Measurements from ENCODE around the gene SLC13A4. TPM values are rescaled to one million over a fixed set of nuclear protein-coding genes. Genes with fewer than 3 reads are reported as not detected.
A peak's percentile ranks its signal among the peaks of the same experiment; 100 is the strongest.
"Not testable (repeated sequence)": the region's sequence is repeated elsewhere in the genome, so short reads cannot be mapped to it uniquely, and the experiment has no call there.

SLC13A4 gene
- total and polyA plus RNA-seq, 5 experiments from 2014 or later, result 0.13 to 0.25 TPM; not detected in 3

DNA sequence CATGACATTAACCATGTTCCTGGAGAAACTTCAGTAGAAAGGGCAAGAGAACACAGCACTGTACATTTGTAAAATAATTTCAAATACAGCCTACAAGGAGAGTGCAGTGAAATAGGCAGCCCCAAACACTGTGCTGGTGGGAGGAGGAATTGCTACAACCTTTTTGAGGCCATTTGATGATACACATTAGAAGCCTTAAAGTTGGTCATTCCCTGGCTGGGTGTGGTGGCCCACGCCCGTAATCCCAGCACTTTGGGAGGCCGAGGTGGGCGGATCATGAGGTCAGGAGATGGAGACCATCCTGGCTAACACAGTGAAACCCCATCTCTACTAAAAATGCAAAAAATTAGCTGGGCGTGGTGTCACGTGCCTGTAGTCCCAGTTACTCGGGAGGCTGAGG, 35.4 kb downstream of the SLC13A4 start:
- H3K9me3 Mint-ChIP-seq, H3K4me1 Mint-ChIP-seq, H3K27me3 Mint-ChIP-seq, ATAC-seq, H3K27ac Mint-ChIP-seq, H3K4me3 Mint-ChIP-seq, POLR2A ChIA-PET, DNase-seq: not testable (repeated sequence)
- H3K36me3 Mint-ChIP-seq, result peaks cover 0 to 37% (median 14%) of the 10 kb centered on the region in 3 donors

DNA sequence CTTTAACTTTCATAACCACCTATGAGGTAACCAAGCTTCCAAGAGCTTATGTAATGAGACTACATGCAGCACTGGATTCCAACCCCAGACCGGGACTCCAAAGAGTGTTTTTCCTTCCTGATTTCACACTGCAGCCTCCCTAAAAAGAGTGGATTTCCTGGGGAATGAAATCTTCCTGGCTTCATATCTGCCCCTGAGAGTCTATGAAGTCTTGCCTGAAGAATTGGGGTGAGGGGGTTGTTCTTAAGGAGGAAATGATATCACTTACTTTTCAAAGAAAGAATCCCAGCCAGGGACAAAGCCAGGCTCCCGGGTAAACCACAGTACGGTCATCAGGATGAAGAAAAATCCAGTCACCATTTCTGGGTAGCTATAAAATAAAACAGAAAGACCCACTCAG, 35.9 kb downstream of the SLC13A4 start:
- peaks cover 0 to 2% (median 0%) of the 10 kb centered on the region in 4 donors for H3K4me1 Mint-ChIP-seq
- H3K4me3 Mint-ChIP-seq, result no peak overlapping the region
- no peak overlapping the region for H3K27ac Mint-ChIP-seq
- H3K9me3 Mint-ChIP-seq, result no peaks in the 10 kb centered on the region
- POLR2A ChIA-PET, result no interaction called here
- DNase-seq (no peak), ATAC-seq (no peak)
- H3K36me3 Mint-ChIP-seq, result peaks cover 0 to 39% (median 14%) of the 10 kb centered on the region in 3 donors
- no peaks in the 10 kb centered on the region for H3K27me3 Mint-ChIP-seq

DNA sequence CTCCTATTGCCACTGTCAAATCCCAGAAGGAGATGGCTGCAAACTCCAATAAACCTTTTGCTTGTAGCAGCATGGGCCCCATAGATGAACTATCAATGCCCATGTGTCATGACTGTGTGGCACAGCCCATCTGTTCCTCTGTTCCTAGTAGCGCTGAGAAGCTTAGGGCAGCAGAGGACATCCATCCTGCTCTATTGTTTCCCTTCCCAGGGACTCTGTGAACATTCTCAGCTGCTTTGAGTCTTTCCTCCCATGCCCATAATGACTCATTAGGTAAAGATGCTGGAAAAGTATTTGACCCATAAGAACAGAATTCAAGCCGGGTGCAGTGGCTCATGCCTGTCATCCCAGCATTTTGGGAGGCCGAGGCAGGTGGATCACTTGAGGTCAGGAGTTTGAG, 37.4 kb downstream of the SLC13A4 start:
- ATAC-seq, result no peak
- Mint-ChIP-seq H3K27ac (no peak overlapping the region), H3K36me3 (peaks cover 0 to 39% (median 15%) of the 10 kb centered on the region in 3 donors), H3K9me3 (no peaks in the 10 kb centered on the region), H3K4me1 (peaks cover 0 to 2% (median 0%) of the 10 kb centered on the region in 4 donors), H3K4me3 (no peak overlapping the region), H3K27me3 (no peaks in the 10 kb centered on the region)
- DNase-seq, result no peak
- POLR2A ChIA-PET, result no interaction called here

DNA sequence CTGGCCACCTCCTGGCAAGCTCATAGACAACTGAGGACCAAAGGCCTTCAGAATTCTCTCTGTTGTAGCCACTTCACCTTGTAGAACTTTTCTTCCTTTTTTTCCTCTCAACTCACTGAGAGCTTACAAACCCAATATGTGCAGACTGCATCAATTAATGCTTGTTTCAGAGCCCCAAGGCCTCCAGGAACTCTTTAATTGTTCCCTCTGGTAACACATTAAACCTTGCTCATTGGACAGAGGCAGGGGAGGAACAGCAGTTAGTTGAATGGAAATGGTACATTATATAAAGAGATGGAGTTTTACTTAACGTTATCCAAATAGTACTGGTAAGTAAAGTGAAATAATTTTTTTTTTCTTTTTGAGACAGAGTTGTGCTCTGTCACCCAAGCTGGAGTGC, 40.5 kb downstream of the SLC13A4 start:
- Mint-ChIP-seq H3K36me3 (peaks cover 0 to 38% (median 12%) of the 10 kb centered on the region in 3 donors), H3K9me3 (no peaks in the 10 kb centered on the region), H3K4me1 (peaks cover 0 to 2% (median under 1%) of the 10 kb centered on the region in 4 donors), H3K27ac (peak overlapping the region in 4 of 10 donors; percentile 2 to 20 (median 10)), H3K27me3 (no peaks in the 10 kb centered on the region), H3K4me3 (no peak overlapping the region)
- DNase-seq, result no peak
- ATAC-seq, result no peak
- POLR2A ChIA-PET, result no interaction called here

DNA sequence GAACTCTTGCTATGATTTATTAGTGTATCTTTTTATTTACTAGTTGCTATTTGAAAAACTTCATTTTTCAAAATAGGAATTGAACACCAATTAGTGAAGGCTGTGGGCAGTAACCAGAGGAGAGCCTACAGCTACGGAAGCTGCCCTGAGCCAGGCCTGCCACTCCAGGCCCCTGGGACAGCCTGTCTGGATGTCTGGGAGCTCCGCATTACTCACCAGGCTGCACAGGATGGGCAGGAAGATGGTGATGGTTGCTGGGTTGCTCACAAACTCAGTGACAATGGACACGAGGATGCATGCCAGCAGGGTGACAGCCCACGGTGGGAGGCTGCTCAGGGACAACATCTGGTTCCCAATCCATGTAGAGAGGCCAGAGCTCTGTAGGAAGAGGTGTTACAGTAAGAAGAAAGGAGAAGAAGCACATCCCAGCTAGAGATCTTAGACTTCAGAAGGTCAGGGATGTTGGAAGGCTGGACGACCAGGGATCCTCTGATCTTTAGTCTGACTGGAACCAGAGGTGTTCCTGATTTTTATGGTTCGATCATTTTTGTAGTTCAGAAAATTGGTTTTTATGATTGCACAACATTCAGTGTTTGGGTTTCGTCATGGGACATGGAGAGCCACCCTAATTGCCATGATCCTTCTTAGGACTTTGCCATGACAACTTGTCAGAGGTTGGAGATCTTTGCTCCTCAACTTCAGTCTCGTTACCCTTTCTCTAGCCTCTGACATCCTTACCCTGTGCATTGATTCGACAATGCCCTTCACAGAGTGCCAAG, 42.5 kb downstream of the SLC13A4 start:
- Mint-ChIP-seq H3K36me3 (peaks cover 0 to 33% (median 8%) of the 10 kb centered on the region in 3 donors), H3K4me1 (peaks cover 0 to 4% (median 2%) of the 10 kb centered on the region in 4 donors), H3K27me3 (no peaks in the 10 kb centered on the region), H3K9me3 (no peaks in the 10 kb centered on the region), H3K4me3 (no peak overlapping the region), H3K27ac (peak overlapping the region in 2 of 10 donors; percentile 41)
- POLR2A ChIA-PET, result no interaction called here
- DNase-seq (no peak), ATAC-seq (no peak)

DNA sequence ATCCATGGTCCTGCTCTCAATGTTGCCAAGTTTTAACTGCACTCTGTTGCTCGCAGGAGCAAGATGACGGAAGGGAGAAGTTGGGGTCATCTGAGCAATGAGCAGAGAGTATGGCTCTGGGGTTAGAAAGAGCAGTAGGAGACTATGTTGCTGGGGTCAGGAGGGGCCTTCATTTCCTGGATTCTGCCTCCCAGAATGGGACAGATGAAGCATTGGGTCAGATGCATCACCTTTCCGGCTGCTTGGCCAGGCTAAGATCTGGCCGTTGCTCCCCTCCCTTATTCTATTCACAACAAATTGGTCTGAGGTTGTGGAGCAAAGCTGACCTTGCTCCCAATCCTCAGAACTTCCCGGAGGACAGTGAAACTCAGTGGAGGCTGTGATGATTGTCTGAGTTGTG, 43.3 kb downstream of the SLC13A4 start:
- no peak for ATAC-seq
- H3K27ac Mint-ChIP-seq, result peak overlapping the region in 2 of 10 donors; percentile 41 to 63

DNA sequence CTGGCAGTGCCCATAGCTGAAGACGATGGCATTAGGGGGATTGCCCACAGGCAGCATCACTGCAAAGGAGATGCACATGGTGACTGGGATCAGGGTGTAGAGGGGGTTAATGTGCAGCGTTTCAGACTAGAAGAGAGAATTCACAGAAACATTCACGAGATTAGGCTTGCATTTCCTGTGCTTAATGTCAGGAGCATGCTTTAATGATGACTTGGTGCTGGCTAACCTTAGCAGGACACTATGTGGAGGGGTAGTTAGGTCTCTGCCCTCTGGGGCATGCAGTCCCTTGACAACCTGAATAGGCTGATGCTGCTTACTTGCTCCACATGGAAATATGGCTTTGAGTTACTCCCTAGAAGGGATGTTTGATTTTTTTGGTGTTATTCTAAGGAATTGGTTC, 43.9 kb downstream of the SLC13A4 start:
- DNase-seq (no peak), ATAC-seq (no peak)
- POLR2A ChIA-PET, result no interaction called here
- peaks cover 0 to 27% (median 6%) of the 10 kb centered on the region in 3 donors for H3K36me3 Mint-ChIP-seq
- H3K27ac Mint-ChIP-seq, result peak overlapping the region in 1 of 10 donors; percentile 63
- H3K4me1 Mint-ChIP-seq, result peaks cover 0 to 6% (median 5%) of the 10 kb centered on the region in 4 donors
- no peaks in the 10 kb centered on the region for H3K9me3 Mint-ChIP-seq
- H3K27me3 Mint-ChIP-seq, result no peaks in the 10 kb centered on the region
- H3K4me3 Mint-ChIP-seq, result no peak overlapping the region

More for the DNA sequence above, 43.3 kb downstream of the SLC13A4 start:
- POLR2A ChIA-PET, result no interaction called here
- no peak for DNase-seq
- H3K4me1 Mint-ChIP-seq, result peaks cover 0 to 6% (median 5%) of the 10 kb centered on the region in 4 donors
- H3K4me3 Mint-ChIP-seq, result no peak overlapping the region
- no peaks in the 10 kb centered on the region for H3K9me3 Mint-ChIP-seq
- H3K36me3 Mint-ChIP-seq, result peaks cover 0 to 31% (median 8%) of the 10 kb centered on the region in 3 donors
- H3K27me3 Mint-ChIP-seq, result no peaks in the 10 kb centered on the region

DNA sequence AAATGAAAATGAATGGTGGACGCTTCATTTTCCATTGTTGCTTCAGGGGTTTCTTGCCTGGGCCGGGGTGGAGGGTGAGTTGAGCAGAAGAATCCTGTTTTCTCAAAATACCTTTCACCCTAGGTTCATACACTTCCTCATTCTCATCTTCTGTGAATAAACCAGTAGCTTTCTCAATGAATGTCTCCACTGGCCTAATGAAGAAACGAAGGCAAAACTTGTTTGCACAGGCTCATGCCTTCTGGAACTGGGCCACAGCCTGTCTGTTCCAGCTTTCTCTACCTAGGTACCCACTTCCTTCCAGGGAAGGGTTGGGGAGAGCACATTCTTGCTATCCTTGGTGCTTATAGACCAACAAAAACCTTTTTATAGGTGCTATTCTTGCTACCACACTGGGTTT, 44.4 kb downstream of the SLC13A4 start:
- DNase-seq (no peak), ATAC-seq (no peak)
- H3K27ac Mint-ChIP-seq, result peak overlapping the region in 2 of 10 donors; percentile 56 to 63
- H3K4me3 Mint-ChIP-seq, result no peak overlapping the region
- no peaks in the 10 kb centered on the region for H3K9me3 Mint-ChIP-seq
- POLR2A ChIA-PET, result no interaction called here
- peaks cover 0 to 6% (median 5%) of the 10 kb centered on the region in 4 donors for H3K4me1 Mint-ChIP-seq
- no peaks in the 10 kb centered on the region for H3K27me3 Mint-ChIP-seq
- peaks cover 0 to 31% (median 4%) of the 10 kb centered on the region in 3 donors for H3K36me3 Mint-ChIP-seq

DNA sequence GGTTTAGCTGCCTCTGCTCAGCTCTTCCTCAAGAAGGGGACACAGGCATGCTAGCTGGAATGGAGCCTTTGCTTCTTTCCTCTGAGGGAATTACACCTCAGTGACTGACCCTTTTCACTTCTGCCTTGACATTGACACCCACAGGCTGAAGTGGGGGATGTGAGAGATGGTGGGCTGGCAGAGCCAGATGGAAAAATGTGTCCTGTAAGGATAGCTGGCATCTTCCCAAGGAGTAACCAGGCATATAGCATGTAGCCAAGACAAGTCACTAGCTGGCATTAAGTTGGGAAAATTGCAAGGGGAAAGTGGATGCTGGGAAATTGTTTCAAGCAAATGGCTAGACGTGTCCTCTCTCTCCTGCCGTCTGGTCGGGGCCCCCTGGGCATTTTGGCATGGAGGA, 45.8 kb downstream of the SLC13A4 start:
- no peak for DNase-seq
- no peaks in the 10 kb centered on the region for H3K27me3 Mint-ChIP-seq
- H3K27ac Mint-ChIP-seq, result peak overlapping the region in 1 of 10 donors; percentile 25
- peaks cover 0 to 39% (median 16%) of the 10 kb centered on the region in 3 donors for H3K36me3 Mint-ChIP-seq
- H3K4me1 Mint-ChIP-seq, result peaks cover 0 to 6% (median 4%) of the 10 kb centered on the region in 4 donors
- no peaks in the 10 kb centered on the region for H3K9me3 Mint-ChIP-seq
- ATAC-seq, result no peak
- POLR2A ChIA-PET, result no interaction called here
- no peak overlapping the region for H3K4me3 Mint-ChIP-seq

DNA sequence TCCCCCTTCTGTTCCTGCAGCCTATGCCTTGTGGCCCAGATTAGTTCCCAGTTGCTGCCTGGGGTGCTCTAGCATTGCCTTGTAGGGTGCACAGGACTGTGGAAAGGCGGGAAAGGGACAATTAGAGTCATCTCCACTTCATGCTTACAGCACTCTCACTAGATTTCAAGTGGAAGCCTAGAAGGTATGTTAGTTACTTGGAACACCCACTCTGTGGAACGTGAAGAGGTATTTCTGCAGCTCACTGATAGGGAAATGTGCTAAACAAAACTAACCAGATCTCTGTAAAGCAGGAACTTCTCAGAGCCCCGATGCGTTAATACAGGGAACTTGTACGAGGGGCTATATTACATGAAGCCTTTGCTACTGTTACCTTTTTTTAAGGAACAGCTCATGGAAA, 46.2 kb downstream of the SLC13A4 start:
- no peak overlapping the region for H3K27ac Mint-ChIP-seq
- DNase-seq, result no peak
- peaks cover 0 to 42% (median 16%) of the 10 kb centered on the region in 3 donors for H3K36me3 Mint-ChIP-seq
- H3K4me1 Mint-ChIP-seq, result peaks cover 0 to 6% (median 4%) of the 10 kb centered on the region in 4 donors
- ATAC-seq, result no peak
- no peak overlapping the region for H3K4me3 Mint-ChIP-seq
- no peaks in the 10 kb centered on the region for H3K9me3 Mint-ChIP-seq
- no peaks in the 10 kb centered on the region for H3K27me3 Mint-ChIP-seq
- POLR2A ChIA-PET, result no interaction called here

DNA sequence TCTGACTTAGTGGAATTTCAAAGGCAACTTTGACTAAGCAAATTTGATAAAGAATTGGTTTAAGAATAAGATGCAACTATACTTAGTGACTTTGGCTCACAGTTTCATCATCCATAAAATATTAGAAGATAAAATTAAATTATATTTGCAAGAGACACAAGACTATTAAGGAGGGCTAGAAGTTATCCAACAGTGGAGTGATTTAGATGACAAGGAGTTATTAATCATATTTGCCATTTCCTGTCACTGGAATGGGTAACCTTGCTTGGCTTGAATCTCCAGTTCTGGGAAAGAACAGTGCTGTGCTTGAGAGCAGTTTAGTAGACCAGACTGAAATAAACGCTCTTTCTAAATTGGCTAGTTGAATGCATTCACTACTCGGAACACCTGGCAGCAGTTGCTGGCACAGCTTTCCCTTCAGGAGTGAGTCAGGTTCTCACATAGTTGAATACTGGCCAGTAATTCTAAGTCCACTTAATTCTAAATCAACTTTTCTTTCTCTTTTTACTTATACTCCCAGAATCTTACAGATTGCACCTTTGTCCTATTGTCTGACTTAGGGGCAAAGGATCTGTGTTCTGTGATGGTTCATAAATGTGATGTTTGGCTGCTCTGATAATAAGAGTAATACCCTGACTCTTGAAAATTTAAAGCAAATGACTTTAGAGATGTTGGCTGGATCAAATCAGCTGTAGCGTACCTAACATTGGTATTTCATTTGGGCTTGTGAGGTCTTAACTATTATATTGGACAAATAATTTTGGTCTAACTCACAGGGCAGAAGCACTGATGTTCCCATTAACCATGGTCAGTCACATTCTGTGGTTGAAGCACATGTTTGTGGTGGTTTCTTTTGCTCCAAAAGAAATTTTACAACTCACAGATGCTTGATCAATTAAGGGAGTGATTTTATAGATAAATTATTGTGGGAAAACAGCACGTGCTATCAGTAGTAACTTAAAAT, 49.1 kb downstream of the SLC13A4 start:
- Mint-ChIP-seq H3K36me3 (peaks cover 4 to 59% (median 27%) of the 10 kb centered on the region in 3 donors), H3K4me1 (peaks cover 0 to 6% (median 5%) of the 10 kb centered on the region in 4 donors), H3K4me3 (no peak overlapping the region), H3K9me3 (no peaks in the 10 kb centered on the region), H3K27ac (peak overlapping the region in 1 of 10 donors; percentile 12), H3K27me3 (no peaks in the 10 kb centered on the region)
- ATAC-seq (no peak), DNase-seq (no peak)
- POLR2A ChIA-PET, result no interaction called here

DNA sequence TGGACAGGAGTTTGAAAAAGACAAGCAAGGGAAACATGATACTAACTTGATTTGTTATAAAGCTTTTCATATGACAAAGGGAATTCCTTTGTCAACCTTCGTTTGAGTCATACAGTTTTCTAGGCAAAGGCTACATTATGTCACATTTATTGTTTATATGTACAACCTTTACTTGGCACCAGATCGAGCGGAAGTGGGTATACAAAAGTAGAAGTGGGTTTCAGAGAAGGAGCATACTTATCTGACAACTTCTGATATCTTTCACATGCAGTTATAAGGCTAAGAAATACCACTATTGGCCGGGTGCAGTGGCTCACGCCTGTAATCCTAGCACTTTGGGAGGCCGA, 54.7 kb downstream of the SLC13A4 start:
- ATAC-seq (peak in 1 of 2 donors; percentile 67), DNase-seq (no peak)
- Mint-ChIP-seq H3K27me3 (no peaks in the 10 kb centered on the region), H3K9me3 (no peaks in the 10 kb centered on the region), H3K4me3 (peak overlapping the region in 1 of 10 donors; percentile 12), H3K4me1 (peaks cover 16 to 34% (median 33%) of the 10 kb centered on the region in 4 donors), H3K36me3 (peaks cover 4 to 64% (median 33%) of the 10 kb centered on the region in 3 donors), H3K27ac (peak overlapping the region in 4 of 10 donors; percentile 15 to 73 (median 46))
- POLR2A ChIA-PET, result no interaction called here

Measured in naive thymus-derived CD8-positive, alpha-beta T cell (primary cell).